Adrenal gland (tissue), 12 donors: ENCODE measurements around the gene MTHFD1. TPM values are rescaled to one million over a fixed set of nuclear protein-coding genes. Genes with fewer than 3 reads are reported as not detected.

Experiments used
- DNase-seq, 7 donors: peaks; one replicate each; pipeline ENCODE4 v3.0.0-alpha.2; 2019 to 2020
- H3K27ac ChIP-seq, 5 donors: fragments of 200-600 bp; sonication (generic) in 4 of 5; 1 replicate in 3 of 5; 2 replicates in 2 of 5; pipeline versions ENCODE4 v1.5.1 to v1.8.0; 2016 to 2020; ENCODE audit warnings: mild to moderate bottlenecking in 1 of 5
- H3K27me3 ChIP-seq: fragments of 200-600 bp; 2 replicates; pipeline ENCODE4 v1.8.0; 2021
- H3K36me3 ChIP-seq, 2 donors: fragments of 200-600 bp; replicated peaks in 1 of 2; 1 replicate in 1 of 2; 2 replicates in 1 of 2; pipeline versions ENCODE4 v1.5.1 to v1.8.0; 2018 to 2022
- H3K4me1 ChIP-seq, 2 donors: fragments of 200-600 bp; replicated peaks in 1 of 2; 1 replicate in 1 of 2; 2 replicates in 1 of 2; pipeline versions ENCODE4 v1.5.1 to v1.8.0; 2018 to 2021
- H3K4me3 ChIP-seq, 4 donors: fragments of 200-600 bp; sonication (generic) in 3 of 4; one replicate each; pipeline ENCODE4 v1.5.1; 2016 to 2018
- H3K9me3 ChIP-seq, 3 donors: fragments of 200-600 bp; sonication (generic) in 1 of 3; replicated peaks in 1 of 3; 1 replicate in 2 of 3; 2 replicates in 1 of 3; pipeline versions ENCODE4 v1.5.1 to v1.8.0; 2016 to 2021
- CTCF ChIP-seq, 6 experiments: fragments of 450-650 bp in 4 of 6; fragments of 200-600 bp in 2 of 6; sonication (generic) in 1 of 6; IDR thresholded peaks; 1 replicate in 5 of 6; 2 replicates in 1 of 6; pipeline versions ENCODE4 v1.5.1 to v1.8.0; 2016 to 2021; ENCODE audit warnings: antibody characterized with exemption in 6 of 6, mild to moderate bottlenecking in 2 of 6, moderate library complexity in 1 of 6
- POLR2A ChIP-seq, 2 donors: fragments of 450-650 bp; IDR thresholded peaks; one replicate each; pipeline ENCODE4 v1.6.1; 2017; ENCODE audit warnings: antibody characterized with exemption in 2 of 2, mild to moderate bottlenecking in 2 of 2, moderate library complexity in 1 of 2
- WGBS, 4 donors: extraction: QIAGEN DNeasy Blood & Tissue Kit in 2 of 4; methylation state at CpG; one replicate each; pipeline versions ENCODE4 v1.1.5 to v1.1.7; 2013 to 2017; 5-methylcytosine and 5-hydroxymethylcytosine counted together
- intact Hi-C, 2 donors: fragments of 100-400 bp; cut with DNase I; formaldehyde crosslinking; loops; one replicate each; pipeline versions ENCODE4 v1.14.1 to v1.15.0; 2022 to 2023
- polyA plus RNA-seq, 3 donors: library from polyadenylated mRNA; stranded (reverse); fragments of 200-250 nt in 2 of 3; fragments of 350-450 nt in 1 of 3; fragmentation: Illumina TruSeq in 1 of 3; extraction: RNeasy Lipid Tissue Mini Kit (QIAGEN cat#74804) in 1 of 3; gene quantifications; one replicate each; pipeline ENCODE4 v1.2.3, GENCODE V29; 2013 to 2014
- total RNA-seq, 9 donors: library from RNA; depleted of rRNA in 4 of 9; stranded (reverse); fragments of >200 nt in 4 of 9; fragments of 120-200 nt in 1 of 9; fragmentation: NEBNext Ultra II Directional in 1 of 9; extraction: Animal tissue kit (Norgen Biotek cat#: 25700) in 1 of 9; gene quantifications; one replicate each; pipeline versions ENCODE4 v1.1.0 to v1.2.4, GENCODE V29; 2013 to 2023
- donor health status: healthy with polysubstance abuse.
- donor health status: Bipolar disorder and iron deficiency.
- donor health status: DM: yes; HTN: yes; CAD: no.
- donor health status: DM: no; HTN: no; CAD: no.
- donor health status: DM: no; HTN: no; CAD: no.
- donor health status: DM: yes; HTN: yes; CAD: no.

The MTHFD1 gene
- total and polyA plus RNA-seq, 12 donors, result 14.9 to 66.4 (median 38.0) TPM

- no peak overlapping the region for H3K4me3 ChIP-seq
- intact Hi-C loops, result loop anchor here in 1 of 2 donors (10.0 kb wide), 1 partner anchor 53 kb away; no protein-coding TSS in a partner anchor
- peaks cover 0 to 21% of the 10 kb centered on the region in 2 donors for H3K36me3 ChIP-seq
- no peak for DNase-seq
- TF ChIP-seq POLR2A (IDR thresholded peaks at IDR 0.05) (no peak), CTCF (IDR thresholded peaks at IDR 0.05) (no peak)
- H3K27me3 ChIP-seq, result no peaks in the 10 kb centered on the region
- H3K9me3 ChIP-seq, result no peaks in the 10 kb centered on the region
- H3K4me1 ChIP-seq, result no peaks in the 10 kb centered on the region
- no peak overlapping the region for H3K27ac ChIP-seq
- 90 to 100% (median 96%) methylated on average over 1 of the region's 1 CpG for WGBS, 4 donors
These were observed 33.9 kb downstream of the MTHFD1 start for GRCh38 chr14:64422005-64422404.

- Histone ChIP-seq H3K27ac (no peak overlapping the region), H3K4me3 (no peak overlapping the region), H3K36me3 (peaks cover 0 to 28% of the 10 kb centered on the region in 2 donors), H3K4me1 (no peaks in the 10 kb centered on the region), H3K27me3 (no peaks in the 10 kb centered on the region), H3K9me3 (no peaks in the 10 kb centered on the region)
- DNase-seq, result no peak
- intact Hi-C loops, result loop anchor here in 1 of 2 donors (10.0 kb wide), 1 partner anchor 52 kb away; no protein-coding TSS in a partner anchor
- TF ChIP-seq POLR2A (IDR thresholded peaks at IDR 0.05) (no peak), CTCF (IDR thresholded peaks at IDR 0.05) (no peak)
- 92 to 96% (median 94%) methylated on average over 7 of the region's 7 CpGs for WGBS, 4 donors
These were observed 34.6 kb downstream of the MTHFD1 start for GRCh38 chr14:64422756-64423155.

- intact Hi-C loops, result loop anchor here in 1 of 2 donors (10.0 kb wide), 1 partner anchor 51 kb away; no protein-coding TSS in a partner anchor
- Histone ChIP-seq H3K4me3 (no peak overlapping the region), H3K4me1 (no peaks in the 10 kb centered on the region), H3K27ac (no peak overlapping the region), H3K9me3 (no peaks in the 10 kb centered on the region), H3K27me3 (no peaks in the 10 kb centered on the region), H3K36me3 (peaks cover 0 to 31% of the 10 kb centered on the region in 2 donors)
- DNase-seq, result no peak
- WGBS, 4 donors, result 93 to 98% (median 95%) methylated on average over 6 of the region's 6 CpGs
- TF ChIP-seq POLR2A (IDR thresholded peaks at IDR 0.05) (no peak), CTCF (IDR thresholded peaks at IDR 0.05) (no peak)
These were observed 35.8 kb downstream of the MTHFD1 start for GRCh38 chr14:64423987-64424386.

GRCh38 chr14:64434528-64434927, 46.4 kb downstream of the MTHFD1 start:
- no peaks in the 10 kb centered on the region for H3K4me1 ChIP-seq
- intact Hi-C loops, result no loop called here
- 63 to 70% (median 67%) methylated on average over 3 of the region's 3 CpGs for WGBS, 4 donors

More at GRCh38 chr14:64434528-64434927, 46.4 kb downstream of the MTHFD1 start:
- Histone ChIP-seq H3K27me3 (no peaks in the 10 kb centered on the region), H3K27ac (no peak overlapping the region), H3K9me3 (no peaks in the 10 kb centered on the region), H3K36me3 (peaks cover 0 to 45% of the 10 kb centered on the region in 2 donors), H3K4me3 (no peak overlapping the region)
- TF ChIP-seq POLR2A (IDR thresholded peaks at IDR 0.05) (no peak), CTCF (IDR thresholded peaks at IDR 0.05) (no peak)
- peak in 1 of 7 donors; percentile 42 for DNase-seq
